Adrenal gland (tissue), 5 donors: ENCODE data around the gene GALNT1.

Experiments
- CTCF ChIP-seq, 6 experiments: fragments of 450-650 bp in 4 of 6; fragments of 200-600 bp in 2 of 6; sonication (generic) in 1 of 6; IDR thresholded peaks; 1 replicate in 5 of 6; 2 replicates in 1 of 6; pipeline versions ENCODE4 v1.5.1 to v1.8.0; 2016 to 2021; ENCODE audit warnings: antibody characterized with exemption in 6 of 6, mild to moderate bottlenecking in 2 of 6, moderate library complexity in 1 of 6
- POLR2A ChIP-seq, 2 donors: fragments of 450-650 bp; IDR thresholded peaks; one replicate each; pipeline ENCODE4 v1.6.1; 2017; ENCODE audit warnings: antibody characterized with exemption in 2 of 2, mild to moderate bottlenecking in 2 of 2, moderate library complexity in 1 of 2
- donor health status: DM: no; HTN: no; CAD: no.

GRCh38 chr18:35754464-35754863 is 172.9 kb downstream of the GALNT1 start:
- TF ChIP-seq POLR2A (IDR thresholded peaks at IDR 0.05) = no peak
- no peak for TF ChIP-seq CTCF (IDR thresholded peaks at IDR 0.05)
